HEK293T (cell line): ENCODE measurements around the gene ACAN.

Experiments
- CTCF ChIA-PET: fragments of 350-600 bp; formaldehyde crosslinking; extraction: SDS; loops from one replicate; lab custom pipeline; 2021; ENCODE audit warnings: antibody characterized with exemption, inconsistent platforms; lab: Yijun Ruan, JAX
- POLR2A ChIA-PET: fragments of 350-600 bp; formaldehyde crosslinking; extraction: SDS; loops from one replicate; lab custom pipeline; 2020; ENCODE audit warnings: antibody characterized with exemption, inconsistent platforms; lab: Yijun Ruan, JAX
- DNase-seq: peaks from one replicate; pipeline ENCODE4 v3.0.0; 2012; ENCODE audit warnings: mixed read lengths; ENCODE audit errors: extremely low spot score
- ARNT ChIP-seq: fragments of 450-650 bp; IDR thresholded peaks from 2 replicates; pipeline ENCODE4 v1.6.1; 2017; ENCODE audit warnings: mild to moderate bottlenecking
- BHLHE40 ChIP-seq: fragments of 450-650 bp; IDR thresholded peaks from 2 replicates; pipeline ENCODE4 v1.6.1; 2016; ENCODE audit warnings: mild to moderate bottlenecking, moderate library complexity, borderline replicate concordance
- CTBP1 ChIP-seq: fragments of 450-650 bp; IDR thresholded peaks from 2 replicates; pipeline ENCODE4 v1.6.1; 2016; ENCODE audit warnings: borderline replicate concordance
- ELF4 ChIP-seq: fragments of 450-650 bp; IDR thresholded peaks from 2 replicates; pipeline ENCODE4 v1.6.1; 2017; ENCODE audit warnings: antibody characterized with exemption
- FOXA1 ChIP-seq: fragments of 450-650 bp; IDR thresholded peaks from 2 replicates; pipeline ENCODE4 v1.6.1; 2016; ENCODE audit warnings: mild to moderate bottlenecking
- FOXK2 ChIP-seq: fragments of 450-650 bp; IDR thresholded peaks from 2 replicates; pipeline ENCODE4 v1.6.1; 2016; ENCODE audit warnings: mild to moderate bottlenecking
- FOXM1 ChIP-seq: fragments of 450-650 bp; IDR thresholded peaks from 2 replicates; pipeline ENCODE4 v1.6.1; 2017; ENCODE audit warnings: mild to moderate bottlenecking, borderline replicate concordance
- HDGF ChIP-seq: fragments of 450-650 bp; IDR thresholded peaks from 2 replicates; pipeline ENCODE4 v1.6.1; 2017; ENCODE audit warnings: antibody characterized with exemption, borderline replicate concordance
- L3MBTL2 ChIP-seq: fragments of 450-650 bp; conservative IDR thresholded peaks from 2 replicates; pipeline ENCODE4 v1.6.1; 2016; ENCODE audit warnings: mild to moderate bottlenecking
- LEF1 ChIP-seq: fragments of 450-650 bp; IDR thresholded peaks from 2 replicates; pipeline ENCODE4 v1.6.1; 2017; ENCODE audit warnings: mild to moderate bottlenecking, borderline replicate concordance
- NFRKB ChIP-seq: fragments of 450-650 bp; IDR thresholded peaks from 2 replicates; pipeline ENCODE4 v1.6.1; 2016; ENCODE audit warnings: mild to moderate bottlenecking, moderate library complexity
- PKNOX1 ChIP-seq: fragments of 450-650 bp; IDR thresholded peaks from 2 replicates; pipeline ENCODE4 v1.6.1; 2016
- SP1 ChIP-seq: fragments of 450-650 bp; IDR thresholded peaks from 2 replicates; pipeline ENCODE4 v1.6.1; 2017
- SUZ12 ChIP-seq: fragments of 450-650 bp; IDR thresholded peaks from 2 replicates; pipeline ENCODE4 v1.6.1; 2016; ENCODE audit warnings: mild to moderate bottlenecking
- TARDBP ChIP-seq: fragments of 450-650 bp; IDR thresholded peaks from 2 replicates; pipeline ENCODE4 v1.6.1; 2016
- ZNF384 ChIP-seq: fragments of 450-650 bp; IDR thresholded peaks from 2 replicates; pipeline ENCODE4 v1.6.1; 2016

Gene ACAN

GRCh38 chr15:88873786-88874185, 70.5 kb downstream of the ACAN start:
- ChIA-PET CTCF (no interaction called here), POLR2A (no interaction called here)
- no peak for TF ChIP-seq CTBP1
- TF ChIP-seq FOXM1, result no peak
- no peak for TF ChIP-seq LEF1
- no peak for TF ChIP-seq FOXA1
- TF ChIP-seq TARDBP, result no peak
- no peak for TF ChIP-seq ELF4
- TF ChIP-seq NFRKB, result no peak
- TF ChIP-seq SUZ12, result no peak
- TF ChIP-seq FOXK2, result no peak
- TF ChIP-seq HDGF, result no peak
- TF ChIP-seq ZNF384, result no peak
- TF ChIP-seq ARNT, result no peak
- no peak for TF ChIP-seq PKNOX1
- TF ChIP-seq SP1, result no peak
- DNase-seq, result no peak

- ChIA-PET POLR2A (no interaction called here), CTCF (interaction anchor here (0.5 kb wide), 2 partner anchors 121 to 217 kb away, joined by 3 read pairs; no protein-coding TSS in a partner anchor)
- DNase-seq, result no peak
- TF ChIP-seq TARDBP (no peak), FOXK2 (no peak), FOXM1 (no peak), ZNF384 (no peak), CTBP1 (no peak), ELF4 (no peak), SP1 (no peak), L3MBTL2 (no peak), BHLHE40 (no peak), NFRKB (no peak), HDGF (no peak), PKNOX1 (no peak), ARNT (no peak), FOXA1 (no peak)
These were observed 71.0 kb downstream of the ACAN start for GRCh38 chr15:88874275-88874674.

GRCh38 chr15:88874684-88875083, 71.4 kb downstream of the ACAN start:
- POLR2A ChIA-PET, result no interaction called here
- DNase-seq, result no peak
- CTCF ChIA-PET, result interaction anchor here (0.5 to 0.6 kb wide), 3 partner anchors 121 to 314 kb away, joined by 3 read pairs; no protein-coding TSS in a partner anchor
- TF ChIP-seq FOXM1, result no peak
- TF ChIP-seq NFRKB, result no peak
- TF ChIP-seq ARNT, result no peak
- TF ChIP-seq CTBP1, result no peak
- no peak for TF ChIP-seq FOXK2
- TF ChIP-seq TARDBP, result no peak
- no peak for TF ChIP-seq SUZ12

GRCh38 chr15:88876573-88876972, 73.3 kb downstream of the ACAN start:
- no peak for DNase-seq
- ChIA-PET POLR2A (no interaction called here), CTCF (no interaction called here)
- TF ChIP-seq FOXK2 (no peak), SUZ12 (no peak), HDGF (no peak), NFRKB (no peak), TARDBP (no peak), L3MBTL2 (no peak), LEF1 (no peak)

GRCh38 chr15:88877415-88877814, 74.2 kb downstream of the ACAN start:
- no peak for TF ChIP-seq FOXM1
- TF ChIP-seq BHLHE40, result no peak
- no peak for TF ChIP-seq FOXA1
- TF ChIP-seq SUZ12, result no peak
- no peak for TF ChIP-seq ELF4
- POLR2A ChIA-PET, result no interaction called here
- DNase-seq, result no peak
- CTCF ChIA-PET, result interaction anchor here (1.7 to 2.4 kb wide), 2 partner anchors 13 to 43 kb away, joined by 6 to 9 read pairs; no protein-coding TSS in a partner anchor

- ChIA-PET POLR2A (no interaction called here), CTCF (interaction anchor here (0.8 to 2.4 kb wide), 10 partner anchors 10 to 180 kb away, joined by 3 to 9 read pairs (median 6); partner anchors contain the start of gene HAPLN3)
- TF ChIP-seq TARDBP, result no peak
- TF ChIP-seq ARNT, result no peak
- TF ChIP-seq ZNF384, result no peak
- TF ChIP-seq FOXM1, result no peak
- no peak for TF ChIP-seq CTBP1
- no peak for DNase-seq
These were observed 74.7 kb downstream of the ACAN start for GRCh38 chr15:88877906-88878305.

- ChIA-PET POLR2A (interaction anchor here (1.1 kb wide), 1 partner anchor 33 kb away, joined by 4 read pairs; no protein-coding TSS in a partner anchor), CTCF (interaction anchor here (0.8 to 2.4 kb wide), 13 partner anchors 8 to 179 kb away, joined by 3 to 9 read pairs (median 6); partner anchors contain the start of gene HAPLN3)
- no peak for TF ChIP-seq FOXK2
- no peak for TF ChIP-seq ARNT
- TF ChIP-seq BHLHE40, result no peak
- TF ChIP-seq NFRKB, result no peak
- no peak for TF ChIP-seq FOXA1
- TF ChIP-seq ZNF384, result no peak
- no peak for TF ChIP-seq L3MBTL2
- TF ChIP-seq FOXM1, result no peak
- peak; percentile 85 for DNase-seq
These were observed 75.5 kb downstream of the ACAN start for GRCh38 chr15:88878720-88879184.
